HepG2 (cell line): ENCODE data around the gene PAK1. TPM values are rescaled to one million over a fixed set of nuclear protein-coding genes. Genes with fewer than 3 reads are reported as not detected.

Source experiments
- ATAC-seq: fragments of 200-7000 bp; cut with Tn5 transposase; 3 replicates; pipeline ENCODE4 v1.9.1; 2020; ENCODE audit warnings: mild to moderate bottlenecking, moderate library complexity
- BruUV-seq: library from RNA; stranded (reverse); fragments of 400-500 nt; replicated peaks from 2 replicates; lab custom pipeline; 2021; lab: Mats Ljungman, UMichigan
- CTCF ChIA-PET: fragments of 300-600 bp; formaldehyde crosslinking; extraction: SDS; loops from one replicate; lab custom pipeline; 2021; ENCODE audit warnings: low total read pairs, inconsistent platforms, low intra/inter-chr PET ratio; lab: Yijun Ruan, JAX
- POLR2A ChIA-PET: fragments of 350-600 bp; sonication (Branson Sonifier 250); formaldehyde crosslinking; loops from one replicate; lab custom pipeline; 2020; ENCODE audit warnings: antibody characterized with exemption, inconsistent platforms; lab: Yijun Ruan, JAX
- DNase-seq: peaks from one replicate; pipeline ENCODE4 v3.0.0-alpha.2; 2015; ENCODE audit warnings: low spot score
- FAIRE-seq: peaks from 3 replicates; lab custom pipeline; 2011; peaks lifted over from hg19 to GRCh38; lab: Jason Lieb, UNC
- H2AFZ ChIP-seq: one replicate; pipeline ENCODE4 v1.6.1; 2011; ENCODE audit warnings: low read length, inconsistent platforms
- H3K27ac ChIP-seq: fragments of 300-600 bp; 3 replicates; pipeline ENCODE4 v1.8.0; 2011; ENCODE audit warnings: mixed run types, mild to moderate bottlenecking, mixed read lengths, low read length, inconsistent platforms; ENCODE audit not compliant: insufficient read depth; ENCODE audit errors: extremely low read length
- H3K27me3 ChIP-seq, 2 experiments: fragments of 200-600 bp in 1 of 2; 2 replicates in 1 of 2; 3 replicates in 1 of 2; pipeline versions ENCODE4 v1.6.0 to v1.8.0; 2011; ENCODE audit warnings: low read length in 2 of 2, mild to moderate bottlenecking in 2 of 2, moderate library complexity in 2 of 2, inconsistent platforms in 1 of 2; ENCODE audit not compliant: insufficient read depth in 2 of 2, control insufficient read depth in 1 of 2
- H3K36me3 ChIP-seq, 2 experiments: fragments of 200-600 bp in 1 of 2; replicated peaks in 1 of 2; 2 replicates in 1 of 2; 3 replicates in 1 of 2; pipeline versions ENCODE4 v1.5.1 to v1.8.0; 2011; ENCODE audit warnings: low read length in 2 of 2, inconsistent platforms in 1 of 2; ENCODE audit not compliant: insufficient read depth in 2 of 2, control insufficient read depth in 1 of 2
- H3K4me1 ChIP-seq: 2 replicates; pipeline ENCODE4 v1.5.1; 2012; ENCODE audit warnings: low read length, inconsistent platforms; ENCODE audit not compliant: insufficient read depth
- H3K4me2 ChIP-seq: 2 replicates; pipeline ENCODE4 v1.6.0; 2011; ENCODE audit warnings: low read depth, low read length, inconsistent platforms
- H3K4me3 ChIP-seq, 3 experiments: fragments of 200-600 bp in 1 of 3; sonication (generic), shearing (Covaris generic) in 1 of 3; replicated peaks in 1 of 3; 2 replicates each; pipeline ENCODE4 v1.5.1; 2011 to 2016; ENCODE audit warnings: low read length in 3 of 3, inconsistent platforms in 2 of 3, low read depth in 2 of 3, mild to moderate bottlenecking in 2 of 3, control low read depth in 1 of 3, mixed read lengths in 1 of 3; ENCODE audit not compliant: insufficient read depth in 1 of 3
- H3K79me2 ChIP-seq: one replicate; pipeline ENCODE4 v1.6.1; 2011; ENCODE audit warnings: low read length, inconsistent platforms; ENCODE audit not compliant: insufficient read depth
- H3K9ac ChIP-seq: 2 replicates; pipeline ENCODE4 v1.6.0; 2011; ENCODE audit warnings: mild to moderate bottlenecking, low read depth, low read length, inconsistent platforms; ENCODE audit not compliant: insufficient read depth
- H3K9me3 ChIP-seq: 2 replicates; pipeline ENCODE4 v1.5.1; 2012; ENCODE audit warnings: mild to moderate bottlenecking, low read length
- H4K20me1 ChIP-seq: 2 replicates; pipeline ENCODE4 v1.6.0; 2011; ENCODE audit warnings: inconsistent platforms, mild to moderate bottlenecking, low read length, moderate library complexity; ENCODE audit not compliant: insufficient read depth
- MED13 ChIP-seq: sonication (generic); formaldehyde crosslinking; IDR thresholded peaks from 2 replicates; pipeline ENCODE4 v1.5.0; 2020; ENCODE audit warnings: missing genetic modification reagents
- PHF8 ChIP-seq: sonication (generic); formaldehyde crosslinking; IDR thresholded peaks from 2 replicates; pipeline ENCODE4 v1.5.0; 2020; ENCODE audit warnings: missing genetic modification reagents
- PLRG1 ChIP-seq: fragments of 450-650 bp; conservative IDR thresholded peaks from 2 replicates; pipeline ENCODE4 v1.6.1; 2016
- RNF2 ChIP-seq: fragments of 450-650 bp; conservative IDR thresholded peaks from 2 replicates; pipeline ENCODE4 v1.6.1; 2016; ENCODE audit warnings: low read depth
- TBL1XR1 ChIP-seq: fragments of 150-350 bp; IDR thresholded peaks from 2 replicates; pipeline ENCODE4 v1.6.1; 2014; ENCODE audit warnings: borderline replicate concordance, low read length; ENCODE audit not compliant: partially characterized antibody
- ZNF510 ChIP-seq: sonication (generic); formaldehyde crosslinking; IDR thresholded peaks from 2 replicates; pipeline ENCODE4 v1.4.0; 2020; ENCODE audit warnings: low read depth, mild to moderate bottlenecking, missing genetic modification reagents
- WGBS: methylation state at CpG from one replicate; pipeline ENCODE4 v1.1.6; 2017; ENCODE audit warnings: low lambda C conversion rate; 5-methylcytosine and 5-hydroxymethylcytosine counted together
- in situ Hi-C: cut with HindIII; loops from 2 replicates; pipeline ENCODE4 v1.10.0; 2017; ENCODE audit warnings: low pct_unique_long_range_greater_than_20kb; ENCODE audit not compliant: extremely low pct_ligation_motif_present
- intact Hi-C: fragments of 100-400 bp; cut with micrococcal nuclease; formaldehyde crosslinking; loops from one replicate; pipeline ENCODE4 v1.10.0; 2022; ENCODE audit not compliant: unreplicated experiment
- polyA plus RNA-seq, 8 experiments: library from polyadenylated mRNA; depleted of rRNA in 3 of 8; stranded (reverse) in 7 of 8; unstranded in 1 of 8; fragments of >200 nt; fragmentation: Illumina TruSeq in 4 of 8; extraction: Trizol in 4 of 8; gene quantifications; 2 replicates each; pipeline versions ENCODE4 v1.2.1 to v1.2.3, GENCODE V29; 2011 to 2016; ENCODE audit warnings: low read depth in 4 of 8, missing spikeins in 1 of 8, mixed read lengths in 1 of 8; ENCODE audit not compliant: insufficient read depth in 1 of 8
- total RNA-seq, 5 experiments: library from RNA; depleted of rRNA; stranded (reverse); fragments of >200 nt; fragmentation: Illumina TruSeq; extraction: Trizol; gene quantifications; 2 replicates each; pipeline ENCODE4 v1.2.3, GENCODE V29; 2016; ENCODE audit warnings: low read depth in 1 of 5
- TF ChIP-seq, protein P1 (sequence below): sonication (generic); formaldehyde crosslinking; IDR thresholded peaks from 2 replicates; pipeline ENCODE4 v1.4.0; 2020; ENCODE audit warnings: missing genetic modification reagents, borderline replicate concordance
- TF ChIP-seq, protein P2 (sequence below): sonication (generic); formaldehyde crosslinking; IDR thresholded peaks from 2 replicates; pipeline ENCODE4 v1.4.0; 2020; ENCODE audit warnings: missing genetic modification reagents

Gene PAK1
- total and polyA plus RNA-seq, 2 of the 13 experiments (the other 11 are each of a cell fraction or from before 2014, with no cell fraction given): 1.5 to 4.3 TPM

DNA sequence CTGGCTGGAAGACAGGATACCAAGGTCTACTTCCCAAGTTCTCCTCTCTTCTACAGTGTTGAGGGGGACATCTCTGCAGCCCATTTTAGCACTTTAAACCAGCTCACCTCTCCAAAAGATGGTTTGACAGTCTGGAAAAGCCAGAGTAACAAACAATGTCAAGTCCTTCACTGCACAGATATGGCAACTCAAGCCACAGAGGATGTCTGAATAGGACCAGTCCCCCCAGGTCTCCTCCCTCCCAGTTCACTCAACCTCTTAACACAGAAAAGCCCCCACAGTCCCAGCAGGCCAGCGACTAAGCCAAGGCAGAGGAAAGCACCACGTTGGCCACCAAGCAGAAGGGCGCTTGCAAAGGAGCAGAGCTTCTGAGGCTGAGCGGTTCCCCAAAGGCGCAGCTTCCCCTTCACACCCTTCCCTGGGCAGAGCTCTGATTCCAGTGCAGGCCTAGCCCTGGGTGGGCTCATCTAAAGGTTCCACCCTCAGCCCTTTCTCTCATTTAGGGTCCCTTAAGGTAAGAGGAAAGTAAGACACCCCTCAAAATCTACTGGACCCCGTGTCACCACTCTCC lies 62.7 kb downstream of the PAK1 start:
- no peak overlapping the region for H3K9ac ChIP-seq
- H4K20me1 ChIP-seq: no peaks in the 10 kb centered on the region
- H3K79me2 ChIP-seq: no peaks in the 10 kb centered on the region
- TF ChIP-seq RNF2: no peak
- no peak for TF ChIP-seq TBL1XR1
- TF ChIP-seq, protein P1, sequence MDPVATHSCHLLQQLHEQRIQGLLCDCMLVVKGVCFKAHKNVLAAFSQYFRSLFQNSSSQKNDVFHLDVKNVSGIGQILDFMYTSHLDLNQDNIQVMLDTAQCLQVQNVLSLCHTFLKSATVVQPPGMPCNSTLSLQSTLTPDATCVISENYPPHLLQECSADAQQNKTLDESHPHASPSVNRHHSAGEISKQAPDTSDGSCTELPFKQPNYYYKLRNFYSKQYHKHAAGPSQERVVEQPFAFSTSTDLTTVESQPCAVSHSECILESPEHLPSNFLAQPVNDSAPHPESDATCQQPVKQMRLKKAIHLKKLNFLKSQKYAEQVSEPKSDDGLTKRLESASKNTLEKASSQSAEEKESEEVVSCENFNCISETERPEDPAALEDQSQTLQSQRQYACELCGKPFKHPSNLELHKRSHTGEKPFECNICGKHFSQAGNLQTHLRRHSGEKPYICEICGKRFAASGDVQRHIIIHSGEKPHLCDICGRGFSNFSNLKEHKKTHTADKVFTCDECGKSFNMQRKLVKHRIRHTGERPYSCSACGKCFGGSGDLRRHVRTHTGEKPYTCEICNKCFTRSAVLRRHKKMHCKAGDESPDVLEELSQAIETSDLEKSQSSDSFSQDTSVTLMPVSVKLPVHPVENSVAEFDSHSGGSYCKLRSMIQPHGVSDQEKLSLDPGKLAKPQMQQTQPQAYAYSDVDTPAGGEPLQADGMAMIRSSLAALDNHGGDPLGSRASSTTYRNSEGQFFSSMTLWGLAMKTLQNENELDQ (CRISPR knock-in tag): no peak
- TF ChIP-seq MED13: no peak
- no peak for TF ChIP-seq ZNF510
- TF ChIP-seq PLRG1: no peak
- no peak for TF ChIP-seq PHF8 (CRISPR knock-in tag)
- TF ChIP-seq, protein P2, sequence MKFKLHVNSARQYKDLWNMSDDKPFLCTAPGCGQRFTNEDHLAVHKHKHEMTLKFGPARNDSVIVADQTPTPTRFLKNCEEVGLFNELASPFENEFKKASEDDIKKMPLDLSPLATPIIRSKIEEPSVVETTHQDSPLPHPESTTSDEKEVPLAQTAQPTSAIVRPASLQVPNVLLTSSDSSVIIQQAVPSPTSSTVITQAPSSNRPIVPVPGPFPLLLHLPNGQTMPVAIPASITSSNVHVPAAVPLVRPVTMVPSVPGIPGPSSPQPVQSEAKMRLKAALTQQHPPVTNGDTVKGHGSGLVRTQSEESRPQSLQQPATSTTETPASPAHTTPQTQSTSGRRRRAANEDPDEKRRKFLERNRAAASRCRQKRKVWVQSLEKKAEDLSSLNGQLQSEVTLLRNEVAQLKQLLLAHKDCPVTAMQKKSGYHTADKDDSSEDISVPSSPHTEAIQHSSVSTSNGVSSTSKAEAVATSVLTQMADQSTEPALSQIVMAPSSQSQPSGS (CRISPR knock-in tag): no peak
- H2AFZ ChIP-seq: no peak overlapping the region
- H3K4me2 ChIP-seq: no peak overlapping the region
- no TSS peak for BruUV-seq
- in situ Hi-C loops: no loop called here
- FAIRE-seq (no peak), DNase-seq (no peak), ATAC-seq (no peak)
- 32% methylated on average over 3 of the region's 6 CpGs for WGBS
- ChIA-PET CTCF (no interaction called here), POLR2A (no interaction called here)
- H3K27ac ChIP-seq: no peak overlapping the region
- no peaks in the 10 kb centered on the region for H3K9me3 ChIP-seq
- H3K4me3 ChIP-seq: no peak overlapping the region
- no peaks in the 10 kb centered on the region for H3K36me3 ChIP-seq
- H3K4me1 ChIP-seq: peaks cover 16% of the 10 kb centered on the region
- H3K27me3 ChIP-seq: peaks cover 0 to 1% of the 10 kb centered on the region in 2 experiments; a peak in 2 of 5 replicates
- intact Hi-C loops: no loop called here
